Heart right ventricle (tissue), 16 donors: ENCODE data around the gene ATAD3A. TPM values are rescaled to one million over a fixed set of nuclear protein-coding genes. Genes with fewer than 3 reads are reported as not detected.
"Not testable (repeated sequence)": the region's sequence is repeated elsewhere in the genome, so short reads cannot be mapped to it uniquely, and the experiment has no call there.

Experiments
- ATAC-seq, 8 donors: fragments of 200-7000 bp; cut with Tn5 transposase; one replicate each; pipeline ENCODE4 v1.9.1; 2020; ENCODE audit warnings: mild to moderate bottlenecking in 8 of 8, moderate library complexity in 8 of 8, moderate number of reproducible peaks in 1 of 8
- DNase-seq, 2 donors: peaks; one replicate each; pipeline ENCODE4 v3.0.0-alpha.2; 2020
- H3K27ac ChIP-seq, 10 donors: fragments of 200-600 bp; sonication (generic) in 2 of 10; one replicate each; pipeline versions ENCODE4 v1.5.0 to v1.8.0; 2020 to 2022; ENCODE audit warnings: mild to moderate bottlenecking in 3 of 10
- H3K27me3 ChIP-seq, 7 donors: fragments of 200-600 bp; one replicate each; pipeline ENCODE4 v1.8.0; 2021 to 2022; ENCODE audit warnings: mild to moderate bottlenecking in 2 of 7
- H3K36me3 ChIP-seq, 9 donors: fragments of 200-600 bp; sonication (generic) in 1 of 9; one replicate each; pipeline versions ENCODE4 v1.5.0 to v1.8.0; 2020 to 2022; ENCODE audit warnings: mild to moderate bottlenecking in 2 of 9
- H3K4me1 ChIP-seq, 9 donors: fragments of 200-600 bp; sonication (generic) in 1 of 9; one replicate each; pipeline versions ENCODE4 v1.5.0 to v1.8.0; 2020 to 2022; ENCODE audit warnings: mild to moderate bottlenecking in 4 of 9
- H3K4me3 ChIP-seq, 10 donors: fragments of 200-600 bp; sonication (generic) in 2 of 10; one replicate each; pipeline versions ENCODE4 v1.5.0 to v1.8.0; 2020 to 2022; ENCODE audit warnings: mild to moderate bottlenecking in 7 of 10, moderate library complexity in 2 of 10
- H3K9me3 ChIP-seq, 11 donors: fragments of 200-600 bp in 10 of 11; sonication (generic) in 2 of 11; one replicate each; pipeline versions ENCODE4 v1.5.0 to v1.8.0; 2013 to 2022; ENCODE audit warnings: mild to moderate bottlenecking in 2 of 11, control low read depth in 1 of 11, moderate library complexity in 1 of 11
- WGBS, 2 donors: extraction: QIAGEN DNeasy Blood & Tissue Kit; methylation state at CpG; one replicate each; pipeline ENCODE4 v1.1.7; 2013; ENCODE audit warnings: inconsistent platforms in 1 of 2; 5-methylcytosine and 5-hydroxymethylcytosine counted together
- intact Hi-C, 10 donors: fragments of 100-400 bp; cut with DNase I; formaldehyde crosslinking; loops; one replicate each; pipeline versions ENCODE4 v1.11.1 to v1.14.2; 2022
- polyA plus RNA-seq, 2 donors: library from polyadenylated mRNA; stranded (reverse); fragments of 200-250 nt; gene quantifications; one replicate each; pipeline ENCODE4 v1.2.3, GENCODE V29; 2013
- total RNA-seq, 10 donors: library from RNA; stranded (reverse); fragmentation: NEBNext Ultra II Directional in 3 of 10; extraction: Animal tissue kit (Norgen Biotek cat#: 25700) in 3 of 10; gene quantifications; one replicate each; pipeline versions ENCODE4 v1.2.1 to v1.2.4, GENCODE V29; 2021 to 2023
- TF ChIP-seq, protein P1 (sequence below), 9 donors: fragments of 200-600 bp; sonication (generic) in 2 of 9; IDR thresholded peaks; one replicate each; pipeline versions ENCODE4 v1.5.0 to v1.8.0; 2021 to 2022; ENCODE audit warnings: antibody characterized with exemption in 9 of 9, mild to moderate bottlenecking in 5 of 9, moderate library complexity in 1 of 9
- donor health status: Arrhythmogenic right ventricular cardiomyopathy.
- donor health status: ischemic (EF 13 %, LVEDD 7.1; RV severe dilation, severe dysfunction).
- donor health status: healthy with polysubstance abuse.
- donor health status: DM: no; HTN: yes; CAD: no.
- donor health status: DM: no; HTN: no; CAD: no.
- donor health status: ischemic (EF 25% LVEDD 6.9; RV normal size, moderate dysfunction).
- donor health status: ischemic (EF 25% LVEDD 5.7; RV mildly dilated, moderate dysfunction).
- donor health status: healthy.
- donor health status: DM: yes; HTN: yes; CAD: no.
- donor health status: Ischemic cardiomyopathy.
- donor health status: ischemic (EF 35%, LVEDD 5.7; RV mildly dilated, moderate dysfunction).
- donor health status: nonischemic (EF 11% LVEDD 7.7; RV severe dilation, severe dysfunction).
- donor health status: DM: yes; HTN: yes; CAD: no.
- donor health status: PGD.
- donor health status: ischemic (EF 29% LVEDD 5.4; RV normal size, mild dysfunction).
- donor health status: nonischemic (EF 23%, LVEDD 6.1; RV moderate dilation, normal function).

The ATAD3A gene
- total and polyA plus RNA-seq, 12 donors = 13.2 to 39.4 (median 16.0) TPM

DNA sequence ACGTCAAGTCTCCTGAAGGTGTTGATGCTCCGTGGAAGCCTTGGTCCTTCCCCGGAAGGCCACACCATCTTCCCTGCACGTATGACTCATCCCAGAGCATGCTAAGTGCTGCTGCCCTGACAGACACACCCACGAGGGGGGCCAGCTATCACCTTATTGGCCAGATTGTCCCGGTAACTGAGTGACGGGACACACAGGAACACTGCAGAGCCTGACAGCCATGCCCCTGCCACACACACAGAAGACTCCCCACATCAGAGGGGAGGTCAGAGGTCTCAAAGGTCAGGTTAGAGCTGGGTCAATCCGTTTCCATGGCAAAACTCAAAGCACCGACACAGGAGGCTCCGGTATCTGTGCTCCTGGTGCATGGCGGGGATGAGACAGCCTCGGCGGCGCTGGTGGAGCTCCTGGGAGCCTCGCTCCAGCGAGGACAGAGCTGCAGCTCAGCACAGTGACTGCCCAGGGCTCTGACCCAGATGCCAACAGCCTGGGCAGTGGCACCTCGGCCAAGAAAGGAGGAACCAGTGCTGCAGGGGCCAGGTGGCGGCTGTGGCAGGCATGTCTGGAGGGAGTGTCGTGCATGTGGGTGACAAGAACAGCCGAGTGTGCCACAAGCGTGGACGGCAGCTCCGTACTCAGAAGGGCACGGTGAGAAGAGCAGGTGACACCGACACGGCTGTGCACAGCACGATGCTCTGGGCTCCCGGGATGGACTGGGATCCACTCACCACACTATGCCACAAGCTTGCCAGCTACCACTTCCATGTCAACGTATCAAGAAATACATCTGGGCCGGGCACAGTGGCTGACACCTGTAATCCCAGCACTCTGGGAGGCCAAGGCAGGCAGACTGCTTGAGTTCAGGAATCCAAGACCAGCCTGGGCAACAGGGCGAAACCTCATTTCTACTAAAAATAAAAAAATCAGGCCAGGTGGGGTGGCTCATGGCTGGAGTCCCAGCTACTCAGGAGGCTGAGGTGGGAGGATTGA, 43.3 kb downstream of the ATAD3A start:
- Histone ChIP-seq H3K9me3 (no peaks in the 10 kb centered on the region), H3K27me3 (no peaks in the 10 kb centered on the region), H3K27ac (peak overlapping the region in 1 of 10 donors; percentile 7), H3K4me1 (peaks cover 0 to 24% (median 10%) of the 10 kb centered on the region in 9 donors), H3K36me3 (peaks cover 0 to 18% (median 0%) of the 10 kb centered on the region in 9 donors), H3K4me3 (no peak overlapping the region)
- WGBS, 2 donors = 76 to 77% methylated on average over 31 of the region's 31 CpGs
- DNase-seq = no peak
- intact Hi-C loops = no loop called here
- TF ChIP-seq, protein P1, sequence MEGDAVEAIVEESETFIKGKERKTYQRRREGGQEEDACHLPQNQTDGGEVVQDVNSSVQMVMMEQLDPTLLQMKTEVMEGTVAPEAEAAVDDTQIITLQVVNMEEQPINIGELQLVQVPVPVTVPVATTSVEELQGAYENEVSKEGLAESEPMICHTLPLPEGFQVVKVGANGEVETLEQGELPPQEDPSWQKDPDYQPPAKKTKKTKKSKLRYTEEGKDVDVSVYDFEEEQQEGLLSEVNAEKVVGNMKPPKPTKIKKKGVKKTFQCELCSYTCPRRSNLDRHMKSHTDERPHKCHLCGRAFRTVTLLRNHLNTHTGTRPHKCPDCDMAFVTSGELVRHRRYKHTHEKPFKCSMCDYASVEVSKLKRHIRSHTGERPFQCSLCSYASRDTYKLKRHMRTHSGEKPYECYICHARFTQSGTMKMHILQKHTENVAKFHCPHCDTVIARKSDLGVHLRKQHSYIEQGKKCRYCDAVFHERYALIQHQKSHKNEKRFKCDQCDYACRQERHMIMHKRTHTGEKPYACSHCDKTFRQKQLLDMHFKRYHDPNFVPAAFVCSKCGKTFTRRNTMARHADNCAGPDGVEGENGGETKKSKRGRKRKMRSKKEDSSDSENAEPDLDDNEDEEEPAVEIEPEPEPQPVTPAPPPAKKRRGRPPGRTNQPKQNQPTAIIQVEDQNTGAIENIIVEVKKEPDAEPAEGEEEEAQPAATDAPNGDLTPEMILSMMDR (IDR thresholded peaks at IDR 0.05) = no peak
- ATAC-seq = peak in 4 of 8 donors; percentile 8 to 65 (median 26)

DNA sequence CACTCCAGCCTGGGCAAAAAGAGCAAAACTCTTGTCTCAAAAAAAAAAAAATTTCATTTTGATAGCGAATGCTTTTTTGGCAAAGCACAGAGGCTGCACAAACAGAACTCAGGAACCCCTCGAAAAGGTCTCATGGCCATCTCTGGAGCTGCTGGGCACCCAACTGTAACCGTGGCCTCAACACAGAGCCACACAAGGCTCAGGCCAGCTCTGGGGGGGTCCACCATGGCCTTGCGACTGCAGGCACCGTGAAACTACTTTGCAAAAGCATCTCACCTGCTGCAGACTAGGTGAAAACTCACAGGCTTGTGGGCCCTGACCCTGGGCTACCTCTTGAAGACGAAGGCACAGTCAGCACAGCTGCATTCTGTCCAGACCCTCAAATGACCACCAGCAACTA, 44.5 kb downstream of the ATAD3A start:
- TF ChIP-seq, protein P1 (IDR thresholded peaks at IDR 0.05) = no peak
- Histone ChIP-seq H3K27ac (no peak overlapping the region), H3K9me3 (no peaks in the 10 kb centered on the region), H3K4me3 (no peak overlapping the region), H3K27me3 (no peaks in the 10 kb centered on the region), H3K4me1 (peaks cover 0 to 11% (median 0%) of the 10 kb centered on the region in 9 donors), H3K36me3 (peaks cover 0 to 31% (median 9%) of the 10 kb centered on the region in 9 donors)
- no peak for ATAC-seq
- no peak for DNase-seq
- intact Hi-C loops = no loop called here
- WGBS, 2 donors = 90 to 93% methylated on average over 6 of the region's 6 CpGs

DNA sequence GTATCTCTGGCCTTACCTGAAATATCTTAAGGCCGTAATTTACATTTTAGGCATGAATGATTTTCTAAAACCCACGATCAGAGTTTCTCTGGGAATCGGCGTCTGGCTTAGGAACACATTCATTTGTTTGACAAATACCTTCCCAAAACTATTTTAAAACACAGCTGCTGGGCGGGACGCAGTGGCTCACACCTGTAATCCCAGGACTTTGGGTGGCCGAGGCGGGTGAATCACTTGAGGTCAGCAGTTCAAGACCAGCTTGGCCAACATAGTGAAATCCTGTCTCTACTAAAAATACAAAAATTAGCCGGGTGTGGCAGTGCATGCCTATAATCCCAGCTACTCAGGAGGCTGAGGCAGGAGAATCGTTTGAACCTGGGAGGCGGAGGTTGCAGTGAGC, 45.0 kb downstream of the ATAD3A start:
- intact Hi-C loops, H3K27me3 ChIP-seq: not testable (repeated sequence)

DNA sequence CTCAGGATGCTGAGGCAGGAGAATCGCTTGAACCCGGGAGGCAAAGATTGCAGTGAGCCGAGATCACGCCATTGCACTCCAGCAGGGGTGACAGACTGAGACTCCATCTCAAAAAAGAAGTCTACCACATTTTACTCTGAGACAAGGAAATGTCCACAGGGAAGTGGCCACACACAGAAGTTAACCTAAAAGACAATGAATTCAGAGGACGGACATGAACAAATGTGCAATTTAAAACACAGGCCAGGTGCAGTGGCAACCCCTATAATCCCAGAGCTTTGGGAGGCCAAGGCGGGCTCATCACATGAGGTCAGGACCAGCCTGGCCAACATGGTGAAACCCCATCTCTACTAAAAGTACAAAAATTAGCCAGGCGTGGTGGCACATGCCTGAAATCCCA, 45.7 kb downstream of the ATAD3A start:
- WGBS, 2 donors = 93 to 94% methylated on average over 7 of the region's 7 CpGs
- H3K27me3 ChIP-seq, DNase-seq, ATAC-seq, H3K27ac ChIP-seq, intact Hi-C loops, H3K4me3 ChIP-seq, H3K9me3 ChIP-seq: not testable (repeated sequence)
- peaks cover 0 to 42% (median 21%) of the 10 kb centered on the region in 9 donors for H3K36me3 ChIP-seq
- peaks cover 0 to 16% (median under 1%) of the 10 kb centered on the region in 9 donors for H3K4me1 ChIP-seq

More for the DNA sequence above, 45.0 kb downstream of the ATAD3A start:
- not testable (repeated sequence) for H3K27ac ChIP-seq, DNase-seq, H3K4me3 ChIP-seq, ATAC-seq, H3K9me3 ChIP-seq
- Histone ChIP-seq H3K4me1 (peaks cover 0 to 11% (median 0%) of the 10 kb centered on the region in 9 donors), H3K36me3 (peaks cover 0 to 35% (median 13%) of the 10 kb centered on the region in 9 donors)
- WGBS, 2 donors = 94 to 96% methylated on average over 11 of the region's 11 CpGs

DNA sequence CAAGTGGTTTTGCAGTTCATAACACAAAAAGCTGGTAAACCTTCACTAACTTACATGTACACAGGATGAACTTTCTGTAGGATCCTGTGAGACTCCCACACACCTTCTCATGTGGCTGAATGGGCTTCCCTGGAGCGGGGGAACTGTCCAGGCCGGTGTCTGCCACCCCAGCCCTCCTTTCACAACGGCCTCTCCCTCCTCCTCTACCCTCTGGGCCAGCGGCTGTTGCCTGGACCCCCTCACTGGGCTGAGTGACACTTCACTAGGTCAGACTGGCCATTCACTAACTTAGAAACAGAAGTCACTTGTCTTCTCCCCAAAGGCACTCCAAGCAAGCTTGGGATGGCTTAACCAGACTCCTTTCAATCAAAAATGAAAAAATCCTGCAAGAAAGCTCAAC, 46.6 kb downstream of the ATAD3A start:
- DNase-seq = no peak
- Histone ChIP-seq H3K4me3 (no peak overlapping the region), H3K27me3 (no peaks in the 10 kb centered on the region), H3K27ac (no peak overlapping the region), H3K9me3 (no peaks in the 10 kb centered on the region), H3K4me1 (peaks cover 0 to 25% (median 7%) of the 10 kb centered on the region in 9 donors), H3K36me3 (peaks cover 0 to 51% (median 27%) of the 10 kb centered on the region in 9 donors)
- TF ChIP-seq, protein P1 (IDR thresholded peaks at IDR 0.05) = no peak
- intact Hi-C loops = no loop called here
- no peak for ATAC-seq
- 57 to 67% methylated on average over 4 of the region's 4 CpGs for WGBS, 2 donors
